Left colon (tissue), 2 donors: Measurements from ENCODE around the gene ACTR5. TPM values are rescaled to one million over a fixed set of nuclear protein-coding genes. Genes with fewer than 3 reads are reported as not detected.
"Not testable (repeated sequence)": the region's sequence is repeated elsewhere in the genome, so short reads cannot be mapped to it uniquely, and the experiment has no call there.

ENCODE experiments used
- ATAC-seq: fragments of 200-7000 bp; cut with Tn5 transposase; one replicate; pipeline ENCODE4 v1.9.1; 2020; ENCODE audit warnings: mild to moderate bottlenecking, moderate library complexity
- DNase-seq, 2 donors: peaks; one replicate each; pipeline ENCODE4 v3.0.0-alpha.2; 2020
- intact Hi-C, 2 donors: fragments of 100-400 bp; cut with DNase I in 1 of 2; cut with micrococcal nuclease in 1 of 2; formaldehyde crosslinking; loops; one replicate each; pipeline versions ENCODE4 v1.11.2 to v1.14.0; 2022; cut with DNase I, micrococcal nuclease
- total RNA-seq, 2 donors: library from RNA; stranded (reverse); fragmentation: NEBNext Ultra II Directional; extraction: Animal tissue kit (Norgen Biotek cat#: 25700); gene quantifications; one replicate each; pipeline ENCODE4 v1.2.1, GENCODE V29; 2021
- donor health status: DM: no; HTN: no; CAD: no.
- donor health status: DM: yes; HTN: yes; CAD: no.

ACTR5 gene
- total RNA-seq, 2 donors from 2014 or later: 5.9 to 10.1 TPM

DNA sequence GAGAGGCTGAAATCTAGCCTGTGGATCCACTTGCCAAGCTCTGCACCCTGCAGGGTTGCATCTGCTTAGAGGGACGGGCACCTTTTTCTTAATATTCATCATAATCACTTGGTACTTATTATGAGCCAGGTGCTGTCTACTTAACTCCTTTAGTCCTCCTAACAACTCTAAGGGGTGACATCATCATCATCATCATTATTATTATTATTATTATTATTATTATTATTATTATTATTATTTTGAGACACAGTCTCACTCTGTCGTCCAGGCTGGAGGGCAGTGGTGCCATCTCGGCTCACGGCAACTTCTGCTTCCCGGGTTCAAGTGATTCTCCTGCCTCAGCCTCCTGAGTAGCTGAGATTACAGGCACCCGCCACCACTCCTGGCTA, 65.3 kb downstream of the ACTR5 start:
- intact Hi-C loops, DNase-seq, ATAC-seq: not testable (repeated sequence)

DNA sequence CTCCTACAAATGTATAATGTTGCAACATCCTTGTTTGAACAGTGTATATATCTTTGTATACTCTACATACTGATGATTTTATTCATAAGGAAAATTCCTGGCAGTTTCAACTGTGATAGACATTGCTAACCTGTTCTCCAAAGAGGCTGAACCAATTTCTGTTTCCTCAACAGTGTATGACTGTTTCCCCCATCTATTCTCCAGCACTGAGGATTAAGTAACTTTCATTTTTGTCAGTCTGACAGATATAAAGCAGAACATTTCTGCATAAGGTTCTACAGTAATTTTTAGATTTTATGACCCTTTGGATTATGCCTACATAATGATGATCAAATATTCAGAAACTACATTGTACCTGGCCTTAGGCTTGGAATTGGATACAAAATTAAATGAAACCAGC, 67.2 kb downstream of the ACTR5 start:
- no peak for DNase-seq
- no peak for ATAC-seq
- intact Hi-C loops: no loop called here

DNA sequence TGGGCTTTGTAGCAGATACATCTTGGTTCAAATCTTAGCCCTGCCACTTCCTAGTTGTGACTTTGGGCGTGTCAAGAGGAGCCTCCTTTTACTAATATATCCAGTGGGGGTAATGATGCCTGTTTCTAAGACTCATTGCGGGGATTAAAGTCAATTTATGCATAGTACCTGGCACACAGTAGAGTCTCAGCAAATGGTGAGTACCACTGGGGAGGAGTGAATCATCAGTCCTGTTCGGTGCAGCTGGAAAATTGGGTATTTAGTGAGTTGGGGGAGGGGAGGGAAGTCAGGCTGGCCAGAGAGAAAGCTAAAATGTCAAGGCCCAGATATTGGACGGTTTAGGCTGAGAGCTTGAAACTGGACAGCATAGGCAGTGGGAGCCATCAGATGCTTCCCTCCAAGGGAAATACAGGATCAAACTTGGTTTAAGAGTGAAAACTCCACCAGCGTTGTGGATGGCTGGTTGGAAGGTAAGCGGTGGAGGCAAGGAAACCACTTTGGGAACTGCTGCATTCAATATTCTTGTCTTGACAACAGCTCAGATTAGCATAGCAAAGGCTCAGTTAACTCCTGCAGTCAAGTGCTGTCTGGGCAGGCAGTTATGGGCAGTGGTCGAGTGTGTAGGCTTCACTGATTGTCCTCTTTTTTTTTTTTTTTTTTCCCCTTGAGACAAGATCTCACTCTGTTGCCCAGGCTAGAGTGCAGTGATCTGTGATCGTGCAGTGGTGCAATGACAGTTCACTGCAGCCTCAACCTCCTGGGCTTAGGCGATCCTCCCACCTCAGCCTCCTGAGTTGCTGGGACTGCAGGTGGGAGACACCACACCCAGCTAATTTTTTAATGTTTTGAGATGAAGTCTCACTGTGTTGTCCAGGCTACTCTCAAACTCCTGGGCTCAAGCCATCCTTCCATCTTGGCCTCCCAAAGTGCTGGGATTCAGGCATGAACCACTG, 70.1 kb downstream of the ACTR5 start:
- DNase-seq: no peak
- intact Hi-C loops: no loop called here
- no peak for ATAC-seq

Other genes with a start within 250 kb of the ACTR5 start
- gene ADIG, start 167.3 kb upstream of the ACTR5 start, total RNA-seq: not detected
- not detected for gene ARHGAP40, start 146.7 kb upstream of the ACTR5 start, total RNA-seq
- under 1 TPM; 0.09 to 0.20 TPM for gene SLC32A1, start 24.0 kb upstream of the ACTR5 start, total RNA-seq
- 1 to 10 TPM; 2.1 to 4.4 TPM for gene PPP1R16B, start 57.2 kb downstream of the ACTR5 start, total RNA-seq
- 10 to 100 TPM in 1 of 2 donors, 1 to 10 TPM in 1; 9.4 to 11.2 TPM for gene FAM83D, start 178.0 kb downstream of the ACTR5 start, total RNA-seq
- gene DHX35, start 213.9 kb downstream of the ACTR5 start, total RNA-seq: 10 to 100 TPM; 14.0 to 14.1 TPM